OCI-LY7 (cell line): ENCODE data around the gene MAML3. TPM values are rescaled to one million over a fixed set of nuclear protein-coding genes. Genes with fewer than 3 reads are reported as not detected.

Source experiments
- BruUV-seq: library from RNA; stranded (reverse); fragments of 400-500 nt; replicated peaks from 2 replicates; lab custom pipeline; 2021; lab: Mats Ljungman, UMichigan
- CTCF ChIA-PET: fragments of 300-600 bp; sonication (Branson Sonifier 250); formaldehyde crosslinking; loops from one replicate; lab custom pipeline; 2022; ENCODE audit warnings: antibody characterized with exemption; ENCODE audit not compliant: unreplicated experiment; lab: Charles Lee
- POLR2A ChIA-PET: fragments of 300-600 bp; sonication (Branson Sonifier 250); formaldehyde crosslinking; loops from one replicate; lab custom pipeline; 2022; ENCODE audit warnings: antibody characterized with exemption; lab: Charles Lee
- DNase-seq: peaks from one replicate; pipeline ENCODE4 v3.0.0-alpha.2; 2015; ENCODE audit warnings: low spot score
- H2AFZ ChIP-seq: fragments of 200-600 bp; sonication (generic), shearing (Covaris generic); 2 replicates; pipeline ENCODE4 v1.6.1; 2014; ENCODE audit warnings: mild to moderate bottlenecking, antibody characterized with exemption, low read length, moderate library complexity
- H3K27ac ChIP-seq: fragments of 200-600 bp; sonication (generic); 2 replicates; pipeline ENCODE4 v1.5.1; 2014; ENCODE audit warnings: mixed run types, low read depth, mild to moderate bottlenecking, moderate library complexity, low read length, inconsistent platforms; ENCODE audit not compliant: poor library complexity, severe bottlenecking
- H3K36me3 ChIP-seq: fragments of 200-600 bp; sonication (generic); 2 replicates; pipeline ENCODE4 v1.6.1; 2014; ENCODE audit warnings: mild to moderate bottlenecking, antibody characterized with exemption, low read length, moderate library complexity, mixed read lengths; ENCODE audit not compliant: insufficient read depth
- H3K4me1 ChIP-seq: fragments of 200-600 bp; sonication (generic); 2 replicates; pipeline ENCODE4 v1.5.1; 2014; ENCODE audit warnings: mild to moderate bottlenecking, low read length; ENCODE audit not compliant: insufficient read depth, poor library complexity, severe bottlenecking
- H3K4me2 ChIP-seq: fragments of 200-600 bp; sonication (generic); 2 replicates; pipeline ENCODE4 v1.6.1; 2014; ENCODE audit warnings: mild to moderate bottlenecking, low read length
- H3K4me3 ChIP-seq: fragments of 200-600 bp; sonication (generic); 2 replicates; pipeline ENCODE4 v1.5.1; 2014; ENCODE audit warnings: mild to moderate bottlenecking, low read depth, low read length; ENCODE audit not compliant: poor library complexity, severe bottlenecking
- H3K79me2 ChIP-seq: fragments of 200-600 bp; sonication (generic); 2 replicates; pipeline ENCODE4 v1.6.1; 2016; ENCODE audit warnings: low read depth, mild to moderate bottlenecking, low read length, moderate library complexity, mixed read lengths; ENCODE audit not compliant: insufficient read depth
- H3K9me2 ChIP-seq: fragments of 200-600 bp; sonication (generic); 2 replicates; pipeline ENCODE4 v1.6.1; 2016; ENCODE audit warnings: mild to moderate bottlenecking, low read length, mixed read lengths; ENCODE audit not compliant: insufficient read depth
- H3K9me3 ChIP-seq: fragments of 200-600 bp; sonication (generic); 2 replicates; pipeline ENCODE4 v1.6.1; 2014; ENCODE audit warnings: mild to moderate bottlenecking, mixed run types, low read length, mixed read lengths
- H4K20me1 ChIP-seq: fragments of 200-600 bp; sonication (generic); 2 replicates; pipeline ENCODE4 v1.6.1; 2014; ENCODE audit warnings: mild to moderate bottlenecking, antibody characterized with exemption, low read length, moderate library complexity, mixed read lengths; ENCODE audit not compliant: insufficient read depth
- CTCF ChIP-seq: fragments of 200-600 bp; sonication (generic); conservative IDR thresholded peaks from 2 replicates; pipeline ENCODE4 v1.5.1; 2014; ENCODE audit warnings: mild to moderate bottlenecking, antibody characterized with exemption, low read length, moderate library complexity, mixed read lengths
- EZH2phosphoT487 ChIP-seq: fragments of 200-600 bp; sonication (generic); IDR thresholded peaks from 2 replicates; pipeline ENCODE4 v1.6.1; 2018; ENCODE audit warnings: low read depth, borderline replicate concordance, mild to moderate bottlenecking, mixed run types, antibody characterized with exemption, low read length, moderate library complexity, mixed read lengths
- intact Hi-C: fragments of 100-400 bp; cut with micrococcal nuclease; formaldehyde crosslinking; loops from one replicate; pipeline ENCODE4 v1.10.0; 2022; ENCODE audit not compliant: unreplicated experiment
- total RNA-seq, 2 experiments: library from RNA; depleted of rRNA in 1 of 2; stranded (reverse); fragments of >200 nt in 1 of 2; shearing (Covaris generic) in 1 of 2; gene quantifications; 2 replicates each; pipeline ENCODE4 v1.2.3, GENCODE V29; 2014 to 2022

MAML3 gene
- total RNA-seq, 2 experiments from 2014 or later: 0.80 to 1.2 TPM

GRCh38 chr4:139745111-139745639 is 408.8 kb downstream of the MAML3 start:
- Histone ChIP-seq H3K4me2 (no peak overlapping the region), H3K4me1 (no peaks in the 10 kb centered on the region), H3K4me3 (no peak overlapping the region), H4K20me1 (no peaks in the 10 kb centered on the region), H2AFZ (no peak overlapping the region), H3K9me2 (no peaks in the 10 kb centered on the region), H3K79me2 (no peaks in the 10 kb centered on the region), H3K36me3 (no peaks in the 10 kb centered on the region), H3K9me3 (no peaks in the 10 kb centered on the region), H3K27ac (no peak overlapping the region)
- no peak for DNase-seq
- BruUV-seq: no TSS peak
- ChIA-PET POLR2A (no interaction called here), CTCF (no interaction called here)
- TF ChIP-seq CTCF (no peak), EZH2phosphoT487 (no peak)
- intact Hi-C loops: no loop called here

- no peak for TF ChIP-seq EZH2phosphoT487
- no peak for TF ChIP-seq CTCF
- no peaks in the 10 kb centered on the region for H3K36me3 ChIP-seq
- intact Hi-C loops: no loop called here
- no peaks in the 10 kb centered on the region for H3K9me2 ChIP-seq
- H3K27ac ChIP-seq: no peak overlapping the region
- no peaks in the 10 kb centered on the region for H3K4me1 ChIP-seq
- H2AFZ ChIP-seq: no peak overlapping the region
- no peak overlapping the region for H3K4me3 ChIP-seq
- no peak for DNase-seq
- ChIA-PET POLR2A (interaction anchor here (1.0 kb wide), 1 partner anchor 31 kb away, joined by 3 read pairs; no protein-coding TSS in a partner anchor), CTCF (interaction anchor here (0.5 kb wide), 1 partner anchor 223 kb away, joined by 4 read pairs; no protein-coding TSS in a partner anchor)
- H3K4me2 ChIP-seq: no peak overlapping the region
- no peaks in the 10 kb centered on the region for H3K79me2 ChIP-seq
- BruUV-seq: no TSS peak
- H4K20me1 ChIP-seq: no peaks in the 10 kb centered on the region
- H3K9me3 ChIP-seq: no peaks in the 10 kb centered on the region
These were observed 409.8 kb downstream of the MAML3 start for GRCh38 chr4:139744232-139744631.

GRCh38 chr4:139743027-139743426 is 411.0 kb downstream of the MAML3 start:
- CTCF ChIA-PET: no interaction called here

More at GRCh38 chr4:139743027-139743426, 411.0 kb downstream of the MAML3 start:
- Histone ChIP-seq H3K4me2 (no peak overlapping the region), H3K27ac (no peak overlapping the region), H3K9me2 (no peaks in the 10 kb centered on the region), H3K79me2 (no peaks in the 10 kb centered on the region), H2AFZ (no peak overlapping the region), H4K20me1 (no peaks in the 10 kb centered on the region), H3K9me3 (no peaks in the 10 kb centered on the region), H3K36me3 (no peaks in the 10 kb centered on the region), H3K4me1 (no peaks in the 10 kb centered on the region), H3K4me3 (no peak overlapping the region)
- no TSS peak for BruUV-seq
- TF ChIP-seq CTCF: no peak
- TF ChIP-seq EZH2phosphoT487: no peak
- intact Hi-C loops: no loop called here
- DNase-seq: no peak
- POLR2A ChIA-PET: interaction anchor here (1.1 kb wide), 1 partner anchor 119 kb away, joined by 3 read pairs; no protein-coding TSS in a partner anchor
